Measurements from ENCODE around the gene ACTR2. TPM values are rescaled to one million over a fixed set of nuclear protein-coding genes. Genes with fewer than 3 reads are reported as not detected.
A peak's percentile ranks its signal among the peaks of the same experiment; 100 is the strongest.

Gene ACTR2
- total and polyA plus RNA-seq, 4 donors = 54.3 to 215 (median 147) TPM

GRCh38 chr2:65300761-65301711, 73.4 kb downstream of the ACTR2 start:
- no peak for TF ChIP-seq CTCF (IDR thresholded peaks at IDR 0.05; ENCODE audit: control extremely low read depth, extremely low read depth)
- ATAC-seq (ENCODE audit: insufficient read depth, low FRiP score) (peak; percentile 61), DNase-seq (peak; percentile 78 to 86 (median 83))
- H3K4me1 ChIP-seq (ENCODE audit: control insufficient read depth in 5 of 5, insufficient read depth in 5 of 5, low read length in 5 of 5) = peaks cover 7 to 31% (median 19%) of the 10 kb centered on the region in 5 donors
- H3K9ac ChIP-seq (ENCODE audit: insufficient read depth in 1 of 2, low read length in 2 of 2) = peak overlapping the region; percentile 17 to 32
- peak overlapping the region; percentile 24 to 91 for H3K27ac ChIP-seq (ENCODE audit: low read depth in 1 of 2, low read length in 1 of 2)
- H3K27me3 ChIP-seq (ENCODE audit: control insufficient read depth in 3 of 3, insufficient read depth in 3 of 3, low read length in 2 of 3) = no peaks in the 10 kb centered on the region
- WGBS, 2 donors = 13 to 23% methylated on average over 20 of the region's 20 CpGs
- H3K4me3 ChIP-seq = no peak overlapping the region
- H3K36me3 ChIP-seq (ENCODE audit: control insufficient read depth in 4 of 4, insufficient read depth in 4 of 4, low read length in 4 of 4) = peaks cover 0 to 2% (median 0%) of the 10 kb centered on the region in 4 donors
- H3K9me3 ChIP-seq (ENCODE audit: control insufficient read depth in 4 of 4, insufficient read depth in 3 of 4, low read length in 3 of 4) = no peaks in the 10 kb centered on the region

- no peaks in the 10 kb centered on the region for H3K9me3 ChIP-seq (ENCODE audit: control insufficient read depth in 4 of 4, insufficient read depth in 3 of 4, low read length in 3 of 4)
- H3K36me3 ChIP-seq (ENCODE audit: control insufficient read depth in 4 of 4, insufficient read depth in 4 of 4, low read length in 4 of 4) = peaks cover 0 to 3% (median 1%) of the 10 kb centered on the region in 4 donors
- H3K9ac ChIP-seq (ENCODE audit: insufficient read depth in 1 of 2, low read length in 2 of 2) = no peak overlapping the region
- no peak for TF ChIP-seq CTCF (IDR thresholded peaks at IDR 0.05; ENCODE audit: control extremely low read depth, extremely low read depth)
- 76 to 92% methylated on average over 2 of the region's 2 CpGs for WGBS, 2 donors
- peaks cover 7 to 34% (median 20%) of the 10 kb centered on the region in 5 donors for H3K4me1 ChIP-seq (ENCODE audit: control insufficient read depth in 5 of 5, insufficient read depth in 5 of 5, low read length in 5 of 5)
- DNase-seq = no peak
- H3K4me3 ChIP-seq = no peak overlapping the region
- H3K27ac ChIP-seq (ENCODE audit: low read depth in 1 of 2, low read length in 1 of 2) = no peak overlapping the region
- H3K27me3 ChIP-seq (ENCODE audit: control insufficient read depth in 3 of 3, insufficient read depth in 3 of 3, low read length in 2 of 3) = no peaks in the 10 kb centered on the region
- ATAC-seq (ENCODE audit: insufficient read depth, low FRiP score) = no peak
Measured at GRCh38 chr2:65305934-65306333, 78.3 kb downstream of the ACTR2 start.

GRCh38 chr2:65309699-65310098, 82.1 kb downstream of the ACTR2 start:
- Histone ChIP-seq H3K27me3 (ENCODE audit: control insufficient read depth in 3 of 3, insufficient read depth in 3 of 3, low read length in 2 of 3) (no peaks in the 10 kb centered on the region), H3K4me3 (no peak overlapping the region), H3K27ac (ENCODE audit: low read depth in 1 of 2, low read length in 1 of 2) (peak overlapping the region; percentile 22 to 84), H3K36me3 (ENCODE audit: control insufficient read depth in 4 of 4, insufficient read depth in 4 of 4, low read length in 4 of 4) (peaks cover 10 to 21% (median 15%) of the 10 kb centered on the region in 4 donors), H3K9me3 (ENCODE audit: control insufficient read depth in 4 of 4, insufficient read depth in 3 of 4, low read length in 3 of 4) (no peaks in the 10 kb centered on the region), H3K4me1 (ENCODE audit: control insufficient read depth in 5 of 5, insufficient read depth in 5 of 5, low read length in 5 of 5) (peaks cover 0 to 22% (median 14%) of the 10 kb centered on the region in 5 donors), H3K9ac (ENCODE audit: insufficient read depth in 1 of 2, low read length in 2 of 2) (peak overlapping the region in 1 of 2 donors; percentile 38)
- WGBS, 2 donors = 66 to 86% methylated on average over 8 of the region's 8 CpGs
- DNase-seq (peak; percentile 40 to 60 (median 55)), ATAC-seq (ENCODE audit: insufficient read depth, low FRiP score) (peak; percentile 52)
- no peak for TF ChIP-seq CTCF (IDR thresholded peaks at IDR 0.05; ENCODE audit: control extremely low read depth, extremely low read depth)

All from lung (tissue), 12 donors.